Osteocyte (in vitro differentiated cells): Measurements from ENCODE around the gene RIIAD1. TPM values are rescaled to one million over a fixed set of nuclear protein-coding genes. Genes with fewer than 3 reads are reported as not detected.

ENCODE experiments used
- DNase-seq: peaks from one replicate; pipeline ENCODE4 v3.0.0; 2021; ENCODE audit warnings: mixed read lengths; ENCODE audit not compliant: unreplicated experiment; ENCODE audit errors: extremely low spot score
- H3K27ac Mint-ChIP-seq: one replicate; pipeline ENCODE4 v1.8.0; 2021; ENCODE audit warnings: mild to moderate bottlenecking, mixed read lengths; ENCODE audit not compliant: unreplicated experiment
- H3K27me3 Mint-ChIP-seq: one replicate; pipeline ENCODE4 v1.8.0; 2021; ENCODE audit warnings: mixed read lengths; ENCODE audit not compliant: unreplicated experiment
- H3K36me3 Mint-ChIP-seq: one replicate; pipeline ENCODE4 v1.8.0; 2021; ENCODE audit warnings: mixed read lengths; ENCODE audit not compliant: unreplicated experiment
- H3K4me1 Mint-ChIP-seq: one replicate; pipeline ENCODE4 v1.8.0; 2021; ENCODE audit warnings: mixed read lengths; ENCODE audit not compliant: unreplicated experiment
- H3K4me3 Mint-ChIP-seq: one replicate; pipeline ENCODE4 v1.8.0; 2021; ENCODE audit warnings: mild to moderate bottlenecking, moderate library complexity, mixed read lengths; ENCODE audit not compliant: unreplicated experiment
- H3K9me3 Mint-ChIP-seq: one replicate; pipeline ENCODE4 v1.8.0; 2021; ENCODE audit warnings: mixed read lengths; ENCODE audit not compliant: unreplicated experiment
- CTCF ChIP-seq: fragments of 200-600 bp; sonication (generic); IDR thresholded peaks from 2 replicates; pipeline ENCODE4 v1.5.0; 2021; ENCODE audit warnings: antibody characterized with exemption, mild to moderate bottlenecking, moderate library complexity
- total RNA-seq: library from RNA; stranded (reverse); gene quantifications from 2 replicates; pipeline ENCODE4 v1.2.1, GENCODE V29; 2021

Gene RIIAD1
- total RNA-seq, 1 donor from 2014 or later = not detected

DNA sequence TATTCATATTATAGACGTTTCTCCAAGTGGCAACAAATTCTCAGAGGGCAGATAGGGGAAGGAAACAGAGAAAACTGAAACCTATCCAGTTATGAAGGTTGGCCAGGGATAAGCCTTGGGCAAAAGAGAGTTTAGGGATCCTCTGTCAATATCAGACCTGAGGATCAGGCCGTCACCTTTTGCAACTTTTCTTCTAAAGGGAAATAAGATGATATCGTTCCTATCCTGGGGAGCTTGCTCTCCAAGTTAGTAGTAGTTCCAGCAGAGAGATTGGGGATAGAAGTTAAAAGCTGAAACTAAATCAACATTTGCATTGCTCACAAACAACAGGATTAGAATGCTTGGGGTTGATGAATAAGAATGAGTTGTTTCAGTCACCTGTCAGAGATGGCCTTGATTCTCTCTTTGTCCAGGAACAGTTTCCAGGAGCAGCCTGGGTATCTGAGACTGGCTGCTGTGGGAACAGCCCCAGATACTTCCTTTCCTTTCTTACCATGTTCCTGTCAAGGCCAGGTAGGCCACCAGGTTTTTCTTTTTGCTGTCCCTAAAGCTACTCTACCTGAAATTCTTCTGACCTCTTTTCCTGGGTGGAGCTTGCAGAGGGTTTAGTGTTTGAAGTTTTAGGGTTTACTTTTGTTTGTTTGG, 2.5 kb downstream of the RIIAD1 start:
- TF ChIP-seq CTCF = no peak
- no peak overlapping the region for H3K27ac Mint-ChIP-seq
- H3K27me3 Mint-ChIP-seq = peaks cover 61% of the 10 kb centered on the region
- no peak for DNase-seq
- H3K4me3 Mint-ChIP-seq = no peak overlapping the region
- H3K9me3 Mint-ChIP-seq = no peaks in the 10 kb centered on the region
- H3K4me1 Mint-ChIP-seq = peaks cover 24% of the 10 kb centered on the region
- peaks cover 2% of the 10 kb centered on the region for H3K36me3 Mint-ChIP-seq

GRCh38 chr1:151728151-151729054, 7.1 kb downstream of the RIIAD1 start:
- peaks cover 7% of the 10 kb centered on the region for H3K4me1 Mint-ChIP-seq
- peak overlapping the region; percentile 44 for H3K4me3 Mint-ChIP-seq
- H3K36me3 Mint-ChIP-seq = no peaks in the 10 kb centered on the region
- TF ChIP-seq CTCF = no peak
- H3K27me3 Mint-ChIP-seq = peaks cover 52% of the 10 kb centered on the region
- no peak for DNase-seq
- H3K9me3 Mint-ChIP-seq = no peaks in the 10 kb centered on the region
- no peak overlapping the region for H3K27ac Mint-ChIP-seq

DNA sequence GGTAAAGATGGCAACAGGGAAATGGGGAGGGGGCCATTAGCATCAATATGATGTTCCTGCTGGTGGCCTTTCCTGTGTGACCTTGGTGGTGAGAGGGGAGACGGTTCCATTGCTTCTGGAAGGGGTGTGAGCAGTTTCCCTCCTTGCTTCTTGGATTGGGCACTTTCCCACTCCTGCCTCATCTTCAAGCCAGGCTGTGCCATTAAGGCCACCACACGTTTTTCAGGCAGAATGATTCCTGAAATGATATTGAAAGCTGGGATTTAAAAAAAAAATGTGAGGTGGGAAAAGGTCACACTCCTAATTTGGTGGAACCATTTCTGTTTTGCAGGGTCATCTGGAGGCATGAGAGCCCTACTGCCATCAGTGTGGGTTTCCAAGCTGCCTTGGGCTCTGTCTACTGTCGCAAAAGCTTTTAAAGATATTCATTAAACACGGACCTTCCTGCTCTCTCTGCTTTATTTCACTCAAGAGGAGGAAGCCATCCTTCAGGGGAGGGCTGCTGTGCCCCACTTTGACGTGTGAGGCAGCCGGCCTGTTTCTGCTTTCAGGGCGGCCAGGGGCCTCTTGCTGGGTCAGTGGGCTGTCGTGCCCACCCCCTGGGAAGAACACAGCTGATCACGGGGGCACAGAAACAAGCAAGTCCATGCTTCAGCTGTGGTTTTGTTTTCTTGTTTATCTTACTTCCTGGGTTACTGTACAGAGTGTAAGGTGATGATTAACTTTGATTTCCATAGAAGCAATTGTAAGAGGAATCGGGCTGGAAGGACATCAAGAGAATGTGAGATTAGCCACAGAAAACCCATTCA, 8.0 kb downstream of the RIIAD1 start:
- no peak for DNase-seq
- H3K4me3 Mint-ChIP-seq = no peak overlapping the region
- H3K27ac Mint-ChIP-seq = no peak overlapping the region
- H3K36me3 Mint-ChIP-seq = no peaks in the 10 kb centered on the region
- peaks cover 7% of the 10 kb centered on the region for H3K4me1 Mint-ChIP-seq
- H3K9me3 Mint-ChIP-seq = no peaks in the 10 kb centered on the region
- no peak for TF ChIP-seq CTCF
- H3K27me3 Mint-ChIP-seq = peaks cover 42% of the 10 kb centered on the region

- Mint-ChIP-seq H3K27ac (no peak overlapping the region), H3K27me3 (peaks cover 39% of the 10 kb centered on the region), H3K4me1 (peaks cover 7% of the 10 kb centered on the region), H3K4me3 (no peak overlapping the region), H3K36me3 (no peaks in the 10 kb centered on the region), H3K9me3 (no peaks in the 10 kb centered on the region)
- TF ChIP-seq CTCF = no peak
- no peak for DNase-seq
Measured at GRCh38 chr1:151729966-151730291, 8.6 kb downstream of the RIIAD1 start.
